ENCODE results near the gene TREH.

DNA sequence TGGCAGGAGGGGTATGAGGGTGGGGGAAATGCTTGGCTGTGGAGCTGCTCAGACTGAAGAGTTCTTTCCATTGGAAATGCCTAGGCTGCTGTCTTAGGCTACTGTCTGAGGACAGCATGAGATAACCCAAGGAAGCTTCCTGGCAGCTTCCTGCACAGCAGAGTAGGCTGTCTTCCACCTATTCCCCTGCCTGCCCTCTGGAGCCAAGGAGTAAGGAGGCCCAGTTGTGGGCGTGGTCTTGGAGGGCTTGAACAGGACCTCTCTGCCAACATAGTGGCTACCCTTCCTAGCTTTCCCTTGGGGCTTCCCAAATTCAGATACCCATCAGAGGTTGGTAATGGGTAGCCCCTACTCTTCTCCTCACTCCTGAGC lies 46.1 kb downstream of the TREH start:
- TF ChIP-seq, protein P1, sequence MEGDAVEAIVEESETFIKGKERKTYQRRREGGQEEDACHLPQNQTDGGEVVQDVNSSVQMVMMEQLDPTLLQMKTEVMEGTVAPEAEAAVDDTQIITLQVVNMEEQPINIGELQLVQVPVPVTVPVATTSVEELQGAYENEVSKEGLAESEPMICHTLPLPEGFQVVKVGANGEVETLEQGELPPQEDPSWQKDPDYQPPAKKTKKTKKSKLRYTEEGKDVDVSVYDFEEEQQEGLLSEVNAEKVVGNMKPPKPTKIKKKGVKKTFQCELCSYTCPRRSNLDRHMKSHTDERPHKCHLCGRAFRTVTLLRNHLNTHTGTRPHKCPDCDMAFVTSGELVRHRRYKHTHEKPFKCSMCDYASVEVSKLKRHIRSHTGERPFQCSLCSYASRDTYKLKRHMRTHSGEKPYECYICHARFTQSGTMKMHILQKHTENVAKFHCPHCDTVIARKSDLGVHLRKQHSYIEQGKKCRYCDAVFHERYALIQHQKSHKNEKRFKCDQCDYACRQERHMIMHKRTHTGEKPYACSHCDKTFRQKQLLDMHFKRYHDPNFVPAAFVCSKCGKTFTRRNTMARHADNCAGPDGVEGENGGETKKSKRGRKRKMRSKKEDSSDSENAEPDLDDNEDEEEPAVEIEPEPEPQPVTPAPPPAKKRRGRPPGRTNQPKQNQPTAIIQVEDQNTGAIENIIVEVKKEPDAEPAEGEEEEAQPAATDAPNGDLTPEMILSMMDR (IDR thresholded peaks at IDR 0.05) = no peak
- no peak for TF ChIP-seq POLR2A (IDR thresholded peaks at IDR 0.05)

Measured in uterus (tissue), 2 donors.